Activated T-cell treated with anti-CD3 and anti-CD28 coated beads, Interleukin-2, amount 50 U/mL, for 24 hours (primary cell): ENCODE data around the gene GLI3.

Experiments
- DNase-seq: peaks from one replicate; pipeline ENCODE4 v3.0.0-alpha.2; 2020
- H3K27ac Mint-ChIP-seq: 2 replicates; pipeline ENCODE4 v1.8.0; 2020; ENCODE audit warnings: mild to moderate bottlenecking, mixed read lengths
- H3K27me3 Mint-ChIP-seq: 2 replicates; pipeline ENCODE4 v1.8.0; 2020; ENCODE audit warnings: mixed read lengths
- H3K36me3 Mint-ChIP-seq: 2 replicates; pipeline ENCODE4 v1.8.0; 2020; ENCODE audit warnings: low read depth, mixed read lengths
- H3K4me1 Mint-ChIP-seq: 2 replicates; pipeline ENCODE4 v1.8.0; 2020; ENCODE audit warnings: low read depth, mixed read lengths
- H3K4me3 Mint-ChIP-seq: 2 replicates; pipeline ENCODE4 v1.8.0; 2020; ENCODE audit warnings: mild to moderate bottlenecking, moderate library complexity, mixed read lengths
- H3K9me3 Mint-ChIP-seq: 2 replicates; pipeline ENCODE4 v1.8.0; 2020; ENCODE audit warnings: mixed read lengths

Gene GLI3

GRCh38 chr7:42186151-42186550 lies 50.9 kb downstream of the GLI3 start:
- no peaks in the 10 kb centered on the region for H3K27me3 Mint-ChIP-seq
- no peak overlapping the region for H3K27ac Mint-ChIP-seq
- no peaks in the 10 kb centered on the region for H3K36me3 Mint-ChIP-seq
- H3K4me3 Mint-ChIP-seq = no peak overlapping the region
- H3K9me3 Mint-ChIP-seq = no peaks in the 10 kb centered on the region
- no peak for DNase-seq
- H3K4me1 Mint-ChIP-seq = no peaks in the 10 kb centered on the region

DNA sequence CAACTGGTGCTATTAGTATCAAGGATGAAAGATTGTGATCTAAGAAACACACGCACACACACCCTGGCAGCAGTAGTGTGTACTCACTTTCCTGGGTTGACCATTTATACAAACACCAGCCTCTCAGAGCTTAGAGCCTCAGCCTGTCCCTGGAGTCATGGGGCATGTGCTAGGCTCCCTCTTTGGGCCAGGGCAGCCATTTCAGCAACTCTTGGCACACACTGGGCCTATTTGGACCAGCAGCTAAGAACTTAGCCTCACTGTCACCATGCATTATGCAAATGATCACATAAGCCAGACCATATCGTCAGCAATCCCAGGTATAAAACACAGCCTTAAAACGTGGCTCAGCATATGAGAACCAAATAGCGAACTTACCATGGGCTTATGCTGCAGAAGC lies 51.3 kb downstream of the GLI3 start:
- Mint-ChIP-seq H3K36me3 (no peaks in the 10 kb centered on the region), H3K4me1 (no peaks in the 10 kb centered on the region), H3K27me3 (no peaks in the 10 kb centered on the region), H3K9me3 (no peaks in the 10 kb centered on the region), H3K27ac (no peak overlapping the region), H3K4me3 (no peak overlapping the region)
- no peak for DNase-seq

DNA sequence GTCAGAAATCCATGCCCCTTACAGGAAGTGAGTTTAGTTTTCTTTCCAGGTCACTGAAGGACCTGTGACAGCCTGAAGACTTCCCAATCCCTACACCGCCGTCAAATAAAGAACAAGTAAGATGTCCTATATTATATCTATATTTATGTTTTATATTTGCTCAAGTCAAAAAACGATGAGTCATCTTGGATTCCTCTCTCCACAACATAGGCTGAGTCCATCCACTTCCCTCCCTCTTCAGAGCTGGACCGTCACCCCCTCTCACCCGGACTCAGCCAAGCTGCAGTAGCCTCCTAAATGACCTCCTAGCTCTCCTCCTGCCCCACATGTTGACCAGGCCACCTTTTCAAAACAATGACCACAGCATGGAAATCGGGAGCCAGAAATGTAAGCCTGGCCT lies 53.5 kb downstream of the GLI3 start:
- H3K9me3 Mint-ChIP-seq = no peaks in the 10 kb centered on the region
- H3K27ac Mint-ChIP-seq = no peak overlapping the region
- no peaks in the 10 kb centered on the region for H3K27me3 Mint-ChIP-seq
- no peaks in the 10 kb centered on the region for H3K4me1 Mint-ChIP-seq
- H3K36me3 Mint-ChIP-seq = no peaks in the 10 kb centered on the region
- H3K4me3 Mint-ChIP-seq = no peak overlapping the region
- no peak for DNase-seq

- no peak overlapping the region for H3K4me3 Mint-ChIP-seq
- DNase-seq = no peak
- no peaks in the 10 kb centered on the region for H3K27me3 Mint-ChIP-seq
- H3K27ac Mint-ChIP-seq = no peak overlapping the region
- H3K9me3 Mint-ChIP-seq = no peaks in the 10 kb centered on the region
- H3K36me3 Mint-ChIP-seq = no peaks in the 10 kb centered on the region
- H3K4me1 Mint-ChIP-seq = no peaks in the 10 kb centered on the region
These were observed 55.4 kb downstream of the GLI3 start for GRCh38 chr7:42181566-42181965.

GRCh38 chr7:42180806-42181205 lies 56.2 kb downstream of the GLI3 start:
- Mint-ChIP-seq H3K27me3 (no peaks in the 10 kb centered on the region), H3K4me3 (no peak overlapping the region), H3K27ac (no peak overlapping the region), H3K4me1 (no peaks in the 10 kb centered on the region), H3K36me3 (no peaks in the 10 kb centered on the region), H3K9me3 (no peaks in the 10 kb centered on the region)
- DNase-seq = no peak

DNA sequence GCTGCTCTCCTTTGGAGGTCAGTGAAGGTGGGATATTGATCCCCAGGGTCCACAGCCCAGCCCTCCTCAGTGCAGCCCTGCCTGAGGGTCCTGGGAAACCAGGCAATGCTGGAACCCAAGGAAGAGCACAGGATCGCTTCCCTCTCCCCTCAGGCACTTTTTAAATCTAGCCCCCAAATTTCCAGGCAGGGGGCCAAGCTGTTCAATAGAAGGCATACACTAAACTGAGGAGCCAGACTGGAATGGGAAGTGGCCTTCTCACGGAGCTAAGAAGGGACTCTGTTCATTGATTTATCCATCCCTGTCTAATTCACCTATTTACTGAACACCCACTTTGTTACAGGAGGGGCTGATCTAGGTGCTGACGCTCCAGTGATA lies 60.3 kb downstream of the GLI3 start:
- Mint-ChIP-seq H3K4me1 (no peaks in the 10 kb centered on the region), H3K4me3 (no peak overlapping the region), H3K27ac (no peak overlapping the region), H3K9me3 (no peaks in the 10 kb centered on the region), H3K27me3 (no peaks in the 10 kb centered on the region), H3K36me3 (no peaks in the 10 kb centered on the region)
- DNase-seq = no peak

DNA sequence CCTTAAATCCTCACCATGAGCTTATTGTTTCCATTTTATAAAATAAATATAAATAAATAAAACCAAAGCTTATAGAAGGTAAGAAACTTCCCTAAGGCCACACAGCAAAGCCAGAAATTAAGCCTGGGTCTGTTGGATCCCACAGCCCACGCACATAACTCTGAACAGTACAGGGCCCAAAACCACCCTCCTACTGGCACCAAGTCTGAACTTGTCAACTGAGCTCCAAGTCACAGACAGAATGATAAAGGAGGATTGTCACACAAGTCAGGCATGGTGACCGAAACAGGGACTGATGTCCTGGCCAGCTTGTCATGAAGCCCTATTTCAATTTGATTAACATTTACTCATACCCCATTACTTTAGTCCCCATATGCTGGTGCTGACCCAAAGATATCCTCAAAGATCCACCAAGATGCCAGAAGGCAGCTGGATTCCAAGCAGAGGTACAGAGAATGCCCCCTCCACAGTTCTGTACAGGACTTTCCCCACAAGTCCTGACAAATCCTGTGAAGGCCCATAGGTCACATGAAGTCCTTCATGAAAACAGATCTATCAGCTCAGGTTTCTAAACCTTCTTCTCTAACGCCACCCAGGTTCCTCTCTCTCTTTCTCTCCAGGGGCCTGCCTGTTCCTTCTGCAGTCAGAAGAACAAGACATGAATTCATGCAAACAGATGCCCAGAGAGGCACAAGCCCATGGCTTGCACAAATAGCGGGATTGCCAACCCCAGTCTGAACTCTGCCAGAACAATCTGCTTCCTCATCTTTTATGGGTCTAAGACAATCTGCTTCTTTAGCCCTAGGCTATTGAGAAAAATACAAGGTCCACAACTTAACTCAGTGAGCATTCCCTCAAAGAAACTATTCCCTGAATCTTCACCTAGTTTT lies 60.9 kb downstream of the GLI3 start:
- no peaks in the 10 kb centered on the region for H3K4me1 Mint-ChIP-seq
- H3K36me3 Mint-ChIP-seq = no peaks in the 10 kb centered on the region
- DNase-seq = no peak
- no peaks in the 10 kb centered on the region for H3K27me3 Mint-ChIP-seq
- H3K27ac Mint-ChIP-seq = no peak overlapping the region
- no peaks in the 10 kb centered on the region for H3K9me3 Mint-ChIP-seq
- H3K4me3 Mint-ChIP-seq = no peak overlapping the region

DNA sequence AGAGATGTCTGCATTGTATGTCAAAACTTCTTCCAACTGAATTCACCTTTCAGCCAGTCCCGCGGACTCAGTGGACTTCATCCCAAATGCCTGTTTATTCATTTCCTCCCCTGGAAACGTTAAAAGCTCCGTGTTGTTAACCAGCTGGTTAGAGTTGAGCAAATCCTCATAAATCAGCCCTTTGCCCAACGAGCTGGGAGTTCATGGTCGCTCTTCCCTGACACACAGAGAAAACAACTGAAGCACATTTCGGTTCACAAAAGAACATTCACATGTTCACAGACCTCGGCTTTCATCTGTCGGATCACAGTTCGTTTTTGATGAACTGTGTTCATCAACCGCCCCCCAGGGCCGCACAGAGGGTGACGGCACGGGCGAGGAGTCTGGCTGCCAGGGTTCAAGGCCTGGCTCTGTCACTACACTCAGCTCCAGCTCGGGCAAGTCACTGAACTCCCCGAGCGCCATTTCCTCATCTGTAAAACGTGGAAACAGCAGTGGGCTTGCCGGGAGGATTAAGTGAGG lies 62.6 kb downstream of the GLI3 start:
- H3K4me1 Mint-ChIP-seq = no peaks in the 10 kb centered on the region
- no peaks in the 10 kb centered on the region for H3K27me3 Mint-ChIP-seq
- no peaks in the 10 kb centered on the region for H3K9me3 Mint-ChIP-seq
- no peak overlapping the region for H3K27ac Mint-ChIP-seq
- DNase-seq = no peak
- H3K36me3 Mint-ChIP-seq = no peaks in the 10 kb centered on the region
- H3K4me3 Mint-ChIP-seq = no peak overlapping the region

DNA sequence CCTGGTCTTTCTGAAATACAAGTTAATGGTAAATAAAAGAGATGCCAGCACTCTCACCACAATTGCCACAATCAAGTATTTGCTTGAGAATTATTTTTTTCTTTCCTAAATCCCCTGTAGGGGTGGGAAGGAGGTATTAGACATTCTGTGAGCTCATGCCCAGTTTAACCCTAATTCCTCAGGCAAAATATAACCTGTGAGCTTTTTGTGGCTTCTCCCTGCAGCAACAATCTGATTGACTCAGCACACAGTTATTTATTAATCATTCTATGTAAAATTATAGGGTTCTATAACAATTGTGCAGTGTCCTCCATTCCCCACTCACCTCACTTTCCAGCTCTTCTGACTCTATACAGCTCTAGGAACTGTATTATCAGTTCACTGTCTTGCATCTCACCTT lies 66.3 kb downstream of the GLI3 start:
- Mint-ChIP-seq H3K27me3 (no peaks in the 10 kb centered on the region), H3K36me3 (no peaks in the 10 kb centered on the region), H3K4me3 (no peak overlapping the region), H3K27ac (no peak overlapping the region), H3K9me3 (no peaks in the 10 kb centered on the region), H3K4me1 (no peaks in the 10 kb centered on the region)
- no peak for DNase-seq

GRCh38 chr7:42168512-42168911 lies 68.5 kb downstream of the GLI3 start:
- Mint-ChIP-seq H3K9me3 (no peaks in the 10 kb centered on the region), H3K4me3 (no peak overlapping the region), H3K4me1 (no peaks in the 10 kb centered on the region), H3K27ac (no peak overlapping the region), H3K36me3 (no peaks in the 10 kb centered on the region), H3K27me3 (no peaks in the 10 kb centered on the region)
- no peak for DNase-seq

DNA sequence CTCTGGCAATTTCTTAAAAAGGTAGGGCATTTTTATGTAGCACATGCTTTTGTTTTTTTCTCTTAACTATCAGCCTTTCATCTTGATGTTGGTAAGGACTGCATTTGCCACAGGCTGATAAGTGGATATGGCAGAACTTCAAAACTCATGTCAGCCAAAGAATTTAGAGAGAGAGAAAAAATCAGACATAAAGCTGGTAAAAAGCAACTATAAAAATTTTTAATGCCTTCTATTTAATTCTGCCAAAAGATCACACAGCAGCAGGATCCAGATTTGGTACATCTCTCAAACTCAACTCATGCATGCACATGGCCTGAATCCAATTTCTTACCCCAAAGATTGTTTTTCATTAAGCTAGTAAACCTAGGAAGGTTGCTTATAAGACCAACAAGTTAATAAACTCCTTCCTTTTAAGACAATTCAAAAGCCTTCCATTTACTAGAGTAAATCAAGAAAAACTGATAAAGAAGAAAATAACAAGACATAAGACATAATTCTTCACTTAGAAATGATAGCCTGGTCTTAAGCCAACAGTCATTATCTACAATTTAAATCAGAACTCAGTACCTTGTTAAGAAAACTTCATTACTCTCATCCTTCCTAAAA lies 69.3 kb downstream of the GLI3 start:
- Mint-ChIP-seq H3K36me3 (no peaks in the 10 kb centered on the region), H3K4me3 (no peak overlapping the region), H3K27me3 (no peaks in the 10 kb centered on the region), H3K27ac (no peak overlapping the region), H3K9me3 (no peaks in the 10 kb centered on the region), H3K4me1 (no peaks in the 10 kb centered on the region)
- no peak for DNase-seq

GRCh38 chr7:42167206-42167605 lies 69.8 kb downstream of the GLI3 start:
- no peak for DNase-seq
- H3K36me3 Mint-ChIP-seq = no peaks in the 10 kb centered on the region
- H3K27me3 Mint-ChIP-seq = no peaks in the 10 kb centered on the region
- H3K27ac Mint-ChIP-seq = no peak overlapping the region
- no peaks in the 10 kb centered on the region for H3K9me3 Mint-ChIP-seq
- H3K4me1 Mint-ChIP-seq = no peaks in the 10 kb centered on the region
- H3K4me3 Mint-ChIP-seq = no peak overlapping the region

DNA sequence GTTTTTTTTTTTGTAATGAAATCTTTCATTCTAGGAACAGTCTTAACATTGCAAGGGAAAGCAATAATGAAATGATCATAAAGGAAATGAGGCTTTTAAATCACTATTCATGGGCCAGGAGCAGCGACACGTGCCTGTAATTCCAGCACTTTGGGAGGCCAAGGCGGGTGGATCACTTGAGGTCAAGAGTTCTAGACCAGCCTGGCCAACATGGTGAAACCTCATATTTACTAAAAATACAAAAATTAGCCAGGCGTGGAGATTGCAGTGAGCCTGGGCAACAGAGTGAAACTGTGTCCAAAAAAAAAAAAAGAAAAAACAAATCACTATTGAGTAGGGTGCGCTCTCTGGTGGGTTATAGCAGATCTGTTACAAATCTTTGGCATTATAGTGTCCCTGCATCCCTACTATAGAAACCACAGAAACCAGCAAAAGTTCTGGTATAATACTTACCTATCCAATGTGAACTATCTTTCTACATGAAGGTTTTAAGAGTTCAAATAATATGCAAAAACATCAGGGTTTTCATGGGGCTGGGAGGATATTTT lies 72.1 kb downstream of the GLI3 start:
- Mint-ChIP-seq H3K9me3 (no peaks in the 10 kb centered on the region), H3K27ac (no peak overlapping the region), H3K36me3 (no peaks in the 10 kb centered on the region), H3K4me3 (no peak overlapping the region), H3K4me1 (no peaks in the 10 kb centered on the region), H3K27me3 (no peaks in the 10 kb centered on the region)
- DNase-seq = no peak

DNA sequence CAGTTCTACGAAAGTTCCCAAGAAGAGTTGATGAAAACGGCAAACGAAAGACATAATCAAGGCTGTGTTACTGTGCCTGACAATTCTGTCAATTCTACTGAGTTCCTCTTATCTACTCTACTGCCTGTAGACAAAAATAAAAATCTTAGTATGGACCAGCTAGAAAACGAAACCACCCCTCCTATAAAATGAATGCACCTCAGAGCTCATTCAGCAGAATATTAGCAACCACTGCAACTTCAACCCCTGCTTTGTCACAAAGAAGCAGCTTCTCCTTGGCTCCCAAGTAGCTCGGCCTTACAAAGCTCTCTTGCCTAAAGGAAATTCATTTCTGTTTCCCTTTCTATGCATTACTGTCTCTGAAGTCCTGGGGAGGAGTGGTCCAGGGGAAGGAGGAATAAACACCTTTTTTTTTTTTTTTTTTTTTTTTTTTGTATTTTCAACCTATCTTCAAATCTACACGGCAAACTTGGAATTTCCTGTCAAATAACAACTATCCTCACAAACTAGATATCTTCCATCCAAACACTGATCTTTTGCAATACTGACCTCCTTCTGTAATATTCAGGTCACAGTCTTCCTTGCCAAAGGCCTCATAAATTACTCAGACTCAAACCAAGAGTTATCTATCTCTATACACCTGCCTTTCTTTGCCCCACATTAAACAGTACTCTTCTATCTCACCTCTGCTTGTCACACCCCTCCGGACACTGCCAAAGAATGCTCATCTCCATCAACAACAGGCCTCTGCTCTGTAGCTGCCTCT lies 74.3 kb downstream of the GLI3 start:
- Mint-ChIP-seq H3K9me3 (no peaks in the 10 kb centered on the region), H3K4me3 (no peak overlapping the region), H3K27me3 (no peaks in the 10 kb centered on the region), H3K36me3 (no peaks in the 10 kb centered on the region), H3K27ac (no peak overlapping the region), H3K4me1 (no peaks in the 10 kb centered on the region)
- no peak for DNase-seq
